ENCODE results near the gene CRIM1. TPM values are rescaled to one million over a fixed set of nuclear protein-coding genes. Genes with fewer than 3 reads are reported as not detected.

CRIM1 gene
- total and polyA plus RNA-seq, 10 donors = 7.1 to 213 (median 110) TPM

DNA sequence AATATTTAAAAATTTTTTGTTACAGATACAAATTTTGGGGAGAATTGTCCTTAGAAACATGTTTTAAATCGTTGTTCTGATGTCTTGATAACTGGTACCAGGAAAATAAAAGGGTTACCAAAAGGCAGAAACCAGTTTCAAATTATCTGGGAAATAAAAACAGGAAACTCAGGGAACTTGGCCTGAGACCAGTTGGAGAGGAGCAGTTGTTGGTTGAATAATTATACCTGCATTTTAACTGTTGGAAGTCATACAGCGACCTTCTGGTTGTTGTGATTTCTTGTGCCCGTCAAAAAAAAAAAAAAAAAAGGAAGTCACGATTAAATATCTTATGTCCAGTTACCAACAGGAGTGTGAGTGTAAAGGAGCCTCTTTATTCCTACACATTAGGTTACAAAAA, 51.8 kb downstream of the CRIM1 start:
- Histone ChIP-seq H3K9me3 (no peaks in the 10 kb centered on the region), H3K4me3 (no peak overlapping the region), H3K27me3 (replicated peaks in 1 of 7) (no peaks in the 10 kb centered on the region), H3K36me3 (no peaks in the 10 kb centered on the region), H3K27ac (peak overlapping the region; percentile 4 to 81 (median 66)), H3K4me1 (peaks cover 14 to 86% (median 68%) of the 10 kb centered on the region in 6 donors)
- TF ChIP-seq POLR2A (IDR thresholded peaks at IDR 0.05) = no peak
- TF ChIP-seq CTCF (IDR thresholded peaks at IDR 0.05 in 8 of 11, conservative IDR thresholded peaks at IDR 0.05 in 3 of 11) = no peak
- no peak for TF ChIP-seq POLR2AphosphoS5 (IDR thresholded peaks at IDR 0.05)
- intact Hi-C loops (cut with DNase I; ENCODE audit: low total_unique reads) = no loop called here
- 36 to 51% (median 42%) methylated on average over 4 of the region's 4 CpGs for WGBS, 5 donors
- no peak for DNase-seq

DNA sequence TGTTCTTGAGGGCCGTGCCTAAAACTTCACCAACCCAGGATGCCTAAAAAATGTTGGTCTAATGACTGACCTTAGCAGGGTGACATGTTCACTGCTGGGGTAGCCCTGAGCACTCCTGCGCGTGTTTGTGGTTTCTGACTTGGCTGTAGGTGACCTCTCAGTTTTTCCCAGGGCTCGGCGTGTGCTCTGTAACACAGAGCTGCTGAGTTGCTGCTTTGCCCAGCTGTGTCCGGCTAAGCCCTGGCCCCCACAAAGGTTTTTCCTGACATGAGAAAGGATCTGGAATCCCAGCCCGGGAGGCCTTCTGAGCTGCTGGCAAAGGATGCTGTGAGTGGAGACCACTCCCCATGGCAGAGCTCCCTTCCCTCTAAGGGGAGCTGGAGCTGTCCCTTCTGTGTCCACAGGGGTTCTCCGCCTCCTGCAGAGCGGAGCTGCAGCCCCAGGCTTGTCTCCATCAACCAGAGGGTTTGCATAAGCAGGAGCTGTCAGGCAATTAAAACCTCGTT, 52.7 kb downstream of the CRIM1 start:
- intact Hi-C loops (cut with DNase I; ENCODE audit: low total_unique reads) = no loop called here
- TF ChIP-seq POLR2AphosphoS5 (IDR thresholded peaks at IDR 0.05) = peak in 2 of 3 donors; percentile 32 to 52
- TF ChIP-seq POLR2A (IDR thresholded peaks at IDR 0.05) = no peak
- WGBS, 5 donors = 66 to 88% (median 77%) methylated on average over 8 to 10 of the region's 10 CpGs
- H3K4me1 ChIP-seq = peaks cover 14 to 94% (median 71%) of the 10 kb centered on the region in 6 donors
- H3K27ac ChIP-seq = peak overlapping the region; percentile 37 to 81 (median 66)
- peak; percentile 75 for DNase-seq
- H3K27me3 ChIP-seq (replicated peaks in 1 of 7) = no peaks in the 10 kb centered on the region
- no peaks in the 10 kb centered on the region for H3K36me3 ChIP-seq
- no peak overlapping the region for H3K4me3 ChIP-seq
- H3K9me3 ChIP-seq = no peaks in the 10 kb centered on the region

DNA sequence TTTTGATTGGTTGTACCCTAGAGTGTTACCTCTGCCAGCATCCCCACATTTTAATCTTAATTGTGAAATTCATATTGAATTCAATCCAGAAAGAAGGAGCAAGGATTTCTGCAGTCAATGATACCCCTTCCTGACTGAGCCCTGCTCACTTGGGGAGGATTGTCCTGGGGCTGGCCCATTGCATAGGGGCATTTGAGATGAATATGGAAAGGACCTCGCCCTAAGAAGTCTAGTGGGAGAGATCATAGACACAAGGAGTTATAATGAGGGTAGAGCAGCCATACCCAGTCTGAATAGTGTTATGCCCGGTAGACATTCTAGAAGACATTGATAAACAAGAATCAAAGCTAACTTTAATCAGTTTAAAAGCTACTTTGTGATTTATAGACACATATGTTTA, 53.8 kb downstream of the CRIM1 start:
- Histone ChIP-seq H3K27me3 (replicated peaks in 1 of 7) (no peaks in the 10 kb centered on the region), H3K9me3 (no peaks in the 10 kb centered on the region), H3K36me3 (no peaks in the 10 kb centered on the region), H3K4me3 (no peak overlapping the region), H3K4me1 (peaks cover 17 to 94% (median 68%) of the 10 kb centered on the region in 6 donors), H3K27ac (peak overlapping the region in 7 of 8 donors; percentile 61 to 81 (median 67))
- no peak for DNase-seq
- intact Hi-C loops (cut with DNase I; ENCODE audit: low total_unique reads) = no loop called here
- 71 to 91% (median 85%) methylated on average over 2 of the region's 2 CpGs for WGBS, 5 donors
- TF ChIP-seq POLR2AphosphoS5 (IDR thresholded peaks at IDR 0.05) (no peak), CTCF (IDR thresholded peaks at IDR 0.05 in 8 of 11, conservative IDR thresholded peaks at IDR 0.05 in 3 of 11) (no peak), POLR2A (IDR thresholded peaks at IDR 0.05) (no peak)

GRCh38 chr2:36409935-36410334, 54.4 kb downstream of the CRIM1 start:
- TF ChIP-seq CTCF (IDR thresholded peaks at IDR 0.05 in 8 of 11, conservative IDR thresholded peaks at IDR 0.05 in 3 of 11) (no peak), POLR2AphosphoS5 (IDR thresholded peaks at IDR 0.05) (no peak), POLR2A (IDR thresholded peaks at IDR 0.05) (no peak)
- Histone ChIP-seq H3K4me3 (no peak overlapping the region), H3K27ac (peak overlapping the region in 7 of 8 donors; percentile 61 to 81 (median 67)), H3K9me3 (no peaks in the 10 kb centered on the region), H3K27me3 (replicated peaks in 1 of 7) (no peaks in the 10 kb centered on the region), H3K36me3 (no peaks in the 10 kb centered on the region), H3K4me1 (peaks cover 17 to 94% (median 65%) of the 10 kb centered on the region in 6 donors)
- intact Hi-C loops (cut with DNase I; ENCODE audit: low total_unique reads) = no loop called here
- no peak for DNase-seq
- 19 to 36% (median 25%) methylated on average over 4 of the region's 4 CpGs for WGBS, 5 donors

All from spleen (tissue), 11 donors.